NCI-H1694 (cell line): ENCODE data around the gene KCNH6.

Experiments
- DNase-seq: peaks from one replicate; lab custom pipeline; 2025; lab: John Stamatoyannopoulos, UW

KCNH6 gene

GRCh38 chr17:63533433-63534077 is 10.4 kb downstream of the KCNH6 start:
- no peak for DNase-seq

- no peak for DNase-seq
Measured at GRCh38 chr17:63534078-63534570, 11.0 kb downstream of the KCNH6 start.

- no peak for DNase-seq
Measured at GRCh38 chr17:63534816-63535455, 11.8 kb downstream of the KCNH6 start.

- no peak for DNase-seq
Measured at GRCh38 chr17:63535640-63536039, 12.5 kb downstream of the KCNH6 start.

- DNase-seq, result no peak
Measured at GRCh38 chr17:63537001-63537400, 13.8 kb downstream of the KCNH6 start.

- no peak for DNase-seq
Measured at GRCh38 chr17:63537991-63538692, 15.0 kb downstream of the KCNH6 start.

- DNase-seq, result no peak
Measured at GRCh38 chr17:63538693-63539595, 15.8 kb downstream of the KCNH6 start.

- DNase-seq, result no peak
Measured at GRCh38 chr17:63540590-63540989, 17.4 kb downstream of the KCNH6 start.

GRCh38 chr17:63542218-63542545 is 19.0 kb downstream of the KCNH6 start:
- DNase-seq, result no peak

- DNase-seq, result no peak
Measured at GRCh38 chr17:63542942-63543821, 20.0 kb downstream of the KCNH6 start.

GRCh38 chr17:63543822-63544420 is 20.8 kb downstream of the KCNH6 start:
- no peak for DNase-seq

GRCh38 chr17:63544467-63545301 is 21.5 kb downstream of the KCNH6 start:
- no peak for DNase-seq

GRCh38 chr17:63546308-63547082 is 23.3 kb downstream of the KCNH6 start:
- no peak for DNase-seq

- no peak for DNase-seq
Measured at GRCh38 chr17:63547083-63547523, 23.9 kb downstream of the KCNH6 start.

GRCh38 chr17:63549289-63549945 is 26.3 kb downstream of the KCNH6 start:
- no peak for DNase-seq

- peak; percentile 99 for DNase-seq
Measured at GRCh38 chr17:63549946-63550816, 27.0 kb downstream of the KCNH6 start, which contains the start of gene DCAF7. DCAF7 (plus strand) TSS chr17:63550477; CDS start chr17:63550678, 201 bp downstream.
